Thoracic aorta (tissue), 2 donors: ENCODE data around the gene GSX1. TPM values are rescaled to one million over a fixed set of nuclear protein-coding genes. Genes with fewer than 3 reads are reported as not detected.

ENCODE experiments used
- ATAC-seq: fragments of 150-250 bp; one replicate; pipeline ENCODE4 v1.8.0; 2017; ENCODE audit warnings: low read depth; ENCODE audit not compliant: insufficient number of reproducible peaks, low FRiP score
- DNase-seq: peaks from one replicate; pipeline ENCODE4 v3.0.0-alpha.2; 2020; ENCODE audit warnings: low spot score
- H3K27ac ChIP-seq, 2 donors: fragments of 200-600 bp; sonication (generic); 1 replicate in 1 of 2; 2 replicates in 1 of 2; pipeline ENCODE4 v1.5.1; 2016; ENCODE audit warnings: mild to moderate bottlenecking in 2 of 2, moderate library complexity in 2 of 2
- H3K27me3 ChIP-seq: fragments of 200-600 bp; sonication (generic); replicated peaks from 2 replicates; pipeline ENCODE4 v1.6.0; 2016; ENCODE audit warnings: mild to moderate bottlenecking; ENCODE audit not compliant: insufficient read depth
- H3K36me3 ChIP-seq: fragments of 200-600 bp; sonication (generic); one replicate; pipeline ENCODE4 v1.5.1; 2016
- H3K4me1 ChIP-seq, 2 donors: fragments of 200-600 bp; sonication (generic); 1 replicate in 1 of 2; 2 replicates in 1 of 2; pipeline versions ENCODE4 v1.5.1 to v1.6.0; 2016; ENCODE audit warnings: low read depth in 2 of 2, mild to moderate bottlenecking in 1 of 2; ENCODE audit not compliant: control insufficient read depth in 1 of 2
- H3K4me3 ChIP-seq: fragments of 200-600 bp; sonication (generic); 2 replicates; pipeline ENCODE4 v1.5.1; 2016; ENCODE audit warnings: mild to moderate bottlenecking
- H3K9me3 ChIP-seq: fragments of 200-600 bp; sonication (generic); 2 replicates; pipeline ENCODE4 v1.5.1; 2016
- total RNA-seq, 2 donors: library from RNA; depleted of rRNA; stranded (reverse); fragments of >200 nt; gene quantifications; one replicate each; pipeline versions ENCODE4 v1.1.0 to v1.2.3, GENCODE V29; 2016
- TF ChIP-seq, protein P1 (sequence below): fragments of 200-600 bp; sonication (generic); IDR thresholded peaks from one replicate; pipeline ENCODE4 v1.5.1; 2019; ENCODE audit warnings: antibody characterized with exemption

Gene GSX1
- total RNA-seq, 2 donors from 2014 or later, result not detected

DNA sequence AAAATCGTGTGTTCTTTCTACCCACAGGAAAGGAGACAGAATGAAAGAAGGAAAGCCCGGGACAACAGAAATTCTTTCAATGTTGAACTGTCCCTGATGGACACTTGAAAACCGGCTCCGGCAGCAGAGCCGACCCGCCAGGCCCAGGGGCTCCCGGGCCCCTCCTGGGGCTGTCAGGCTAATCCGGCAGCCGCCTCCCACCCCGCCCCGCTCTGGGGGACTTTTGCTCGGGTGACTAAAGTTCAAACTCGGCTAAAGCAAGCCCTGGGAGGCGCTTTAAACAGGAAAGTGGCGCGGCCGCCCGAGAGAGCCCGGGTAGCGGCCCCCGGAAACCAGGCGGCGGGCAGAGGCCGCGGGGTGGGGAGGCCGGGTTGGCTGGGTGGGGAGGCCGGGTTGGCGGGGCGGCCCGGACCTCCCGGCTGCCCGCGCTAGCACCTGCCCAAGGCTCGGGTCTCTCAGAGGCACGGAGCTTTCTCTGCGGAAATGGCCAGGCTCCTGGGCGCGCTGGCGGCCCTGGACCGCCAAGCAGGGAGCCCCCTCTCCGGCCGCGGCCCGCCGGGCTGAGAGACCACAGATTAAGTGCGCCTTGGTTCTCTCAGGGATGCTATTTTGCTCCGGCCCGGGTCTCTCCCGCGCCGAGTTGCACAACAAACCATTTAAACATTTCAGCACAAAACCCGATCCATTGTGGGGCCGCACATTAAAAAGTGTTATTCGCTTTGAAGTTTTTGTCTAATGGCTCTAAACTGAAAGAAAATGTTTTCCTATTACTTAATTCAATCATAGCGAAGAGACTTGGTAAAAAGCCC, 2.6 kb upstream of the GSX1 start:
- H3K4me1 ChIP-seq, result peaks cover 26 to 46% of the 10 kb centered on the region in 2 donors
- H3K4me3 ChIP-seq, result peak overlapping the region; percentile 47
- no peaks in the 10 kb centered on the region for H3K36me3 ChIP-seq
- H3K27ac ChIP-seq, result no peak overlapping the region
- DNase-seq (no peak), ATAC-seq (no peak)
- no peaks in the 10 kb centered on the region for H3K9me3 ChIP-seq
- peaks cover 18% of the 10 kb centered on the region for H3K27me3 ChIP-seq
- TF ChIP-seq, protein P1, sequence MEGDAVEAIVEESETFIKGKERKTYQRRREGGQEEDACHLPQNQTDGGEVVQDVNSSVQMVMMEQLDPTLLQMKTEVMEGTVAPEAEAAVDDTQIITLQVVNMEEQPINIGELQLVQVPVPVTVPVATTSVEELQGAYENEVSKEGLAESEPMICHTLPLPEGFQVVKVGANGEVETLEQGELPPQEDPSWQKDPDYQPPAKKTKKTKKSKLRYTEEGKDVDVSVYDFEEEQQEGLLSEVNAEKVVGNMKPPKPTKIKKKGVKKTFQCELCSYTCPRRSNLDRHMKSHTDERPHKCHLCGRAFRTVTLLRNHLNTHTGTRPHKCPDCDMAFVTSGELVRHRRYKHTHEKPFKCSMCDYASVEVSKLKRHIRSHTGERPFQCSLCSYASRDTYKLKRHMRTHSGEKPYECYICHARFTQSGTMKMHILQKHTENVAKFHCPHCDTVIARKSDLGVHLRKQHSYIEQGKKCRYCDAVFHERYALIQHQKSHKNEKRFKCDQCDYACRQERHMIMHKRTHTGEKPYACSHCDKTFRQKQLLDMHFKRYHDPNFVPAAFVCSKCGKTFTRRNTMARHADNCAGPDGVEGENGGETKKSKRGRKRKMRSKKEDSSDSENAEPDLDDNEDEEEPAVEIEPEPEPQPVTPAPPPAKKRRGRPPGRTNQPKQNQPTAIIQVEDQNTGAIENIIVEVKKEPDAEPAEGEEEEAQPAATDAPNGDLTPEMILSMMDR, result no peak

- no peaks in the 10 kb centered on the region for H3K36me3 ChIP-seq
- no peaks in the 10 kb centered on the region for H3K9me3 ChIP-seq
- ATAC-seq (no peak), DNase-seq (no peak)
- TF ChIP-seq, protein P1, result no peak
- peaks cover 18% of the 10 kb centered on the region for H3K27me3 ChIP-seq
- peak overlapping the region; percentile 64 for H3K4me3 ChIP-seq
- H3K27ac ChIP-seq, result no peak overlapping the region
- H3K4me1 ChIP-seq, result peaks cover 26 to 46% of the 10 kb centered on the region in 2 donors
Observed at GRCh38 chr13:27790523-27790922, 1.8 kb upstream of the GSX1 start.

DNA sequence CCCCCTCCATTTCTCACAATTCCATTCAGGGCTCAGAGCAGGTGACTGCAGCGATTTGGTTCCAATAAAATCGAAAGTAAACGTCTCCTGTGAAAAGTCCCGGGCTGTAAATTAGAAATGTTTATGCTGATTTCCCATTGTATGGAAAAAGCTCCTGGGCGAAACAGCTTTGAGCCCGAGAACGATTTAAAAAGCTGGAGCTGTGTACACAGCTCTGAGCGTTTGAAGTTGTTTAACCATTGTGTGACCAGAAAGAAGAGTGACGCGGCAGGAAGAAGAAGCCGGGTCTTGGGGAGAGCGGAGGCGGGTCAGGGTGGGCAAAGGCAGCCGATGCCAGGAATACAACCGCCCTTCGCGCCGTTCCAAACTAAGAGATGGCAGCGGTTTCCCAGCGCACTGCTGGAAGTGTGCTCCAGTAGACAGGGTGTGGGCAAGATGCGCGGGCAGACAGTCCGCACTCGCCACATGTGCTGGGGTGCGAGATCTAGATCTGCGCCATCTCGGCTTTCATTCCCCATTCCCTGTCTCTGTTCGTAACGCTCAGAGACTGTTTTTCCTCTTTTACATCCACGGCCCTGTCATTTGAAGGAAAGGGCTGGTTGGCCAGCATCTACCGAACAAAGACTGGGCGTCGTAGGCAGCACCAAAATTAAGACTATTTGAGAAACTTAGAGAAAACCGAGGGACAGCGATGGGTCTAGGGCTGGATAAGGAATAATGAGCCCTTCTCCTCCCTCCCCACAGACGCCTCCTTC, 960 bp upstream of the GSX1 start:
- H3K36me3 ChIP-seq, result no peaks in the 10 kb centered on the region
- no peaks in the 10 kb centered on the region for H3K9me3 ChIP-seq
- peaks cover 18% of the 10 kb centered on the region for H3K27me3 ChIP-seq
- TF ChIP-seq, protein P1, result no peak
- ATAC-seq (no peak), DNase-seq (no peak)
- H3K27ac ChIP-seq, result no peak overlapping the region
- peak overlapping the region; percentile 64 for H3K4me3 ChIP-seq
- peaks cover 26 to 46% of the 10 kb centered on the region in 2 donors for H3K4me1 ChIP-seq

DNA sequence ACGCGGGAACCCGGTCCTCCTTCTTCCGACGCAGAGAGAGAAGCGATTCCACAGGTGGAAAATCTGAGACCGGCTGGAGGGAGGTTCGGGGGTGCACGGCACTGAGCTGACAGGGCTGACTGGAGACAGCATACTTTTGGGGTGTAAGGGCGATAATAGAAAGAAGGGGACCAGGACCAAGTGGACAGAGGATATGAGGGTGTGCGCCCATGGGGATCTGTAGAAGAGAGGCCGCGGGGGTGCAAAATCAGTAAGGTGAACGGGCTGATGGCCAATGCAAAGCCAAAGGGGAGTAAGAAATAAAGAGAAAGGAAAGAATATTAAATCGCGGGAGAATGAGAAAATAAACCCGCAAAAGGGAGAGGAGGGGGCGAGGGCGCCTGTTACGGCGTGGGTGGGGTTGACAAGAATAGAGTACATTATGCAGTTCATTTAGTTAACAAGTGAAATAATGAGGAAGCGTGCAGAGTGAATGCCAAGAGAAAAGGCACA, 336 bp upstream of the GSX1 start:
- ATAC-seq, result no peak
- peak overlapping the region; percentile 64 for H3K4me3 ChIP-seq
- H3K36me3 ChIP-seq, result no peaks in the 10 kb centered on the region
- H3K27me3 ChIP-seq, result peaks cover 18% of the 10 kb centered on the region
- no peak for DNase-seq
- TF ChIP-seq, protein P1, result no peak
- H3K9me3 ChIP-seq, result no peaks in the 10 kb centered on the region
- no peak overlapping the region for H3K27ac ChIP-seq
- peaks cover 26 to 46% of the 10 kb centered on the region in 2 donors for H3K4me1 ChIP-seq
